Calu3 (cell line): ENCODE measurements around the gene RAPGEF1. TPM values are rescaled to one million over a fixed set of nuclear protein-coding genes. Genes with fewer than 3 reads are reported as not detected.

Experiments used
- BruUV-seq: library from RNA; stranded (reverse); fragments of 400-500 nt; replicated peaks from 2 replicates; lab custom pipeline; 2021; lab: Mats Ljungman, UMichigan
- CTCF ChIA-PET: fragments of 300-600 bp; sonication (Branson Sonifier 250); formaldehyde crosslinking; loops from one replicate; lab custom pipeline; 2022; ENCODE audit warnings: antibody characterized with exemption; lab: Charles Lee
- DNase-seq: peaks from one replicate; pipeline ENCODE4 v3.0.0; 2022
- H3K27ac Mint-ChIP-seq: one replicate; pipeline ENCODE4 v1.8.0; 2022; ENCODE audit warnings: mixed read lengths; ENCODE audit not compliant: unreplicated experiment
- H3K27me3 Mint-ChIP-seq: one replicate; pipeline ENCODE4 v1.8.0; 2022; ENCODE audit warnings: mixed read lengths; ENCODE audit not compliant: unreplicated experiment
- H3K36me3 Mint-ChIP-seq: one replicate; pipeline ENCODE4 v1.8.0; 2022; ENCODE audit warnings: mild to moderate bottlenecking, moderate library complexity, mixed read lengths; ENCODE audit not compliant: insufficient read depth, unreplicated experiment
- H3K4me1 Mint-ChIP-seq: one replicate; pipeline ENCODE4 v1.8.0; 2022; ENCODE audit warnings: mild to moderate bottlenecking, low read depth, mixed read lengths; ENCODE audit not compliant: unreplicated experiment
- H3K4me3 Mint-ChIP-seq: one replicate; pipeline ENCODE4 v1.8.0; 2022; ENCODE audit warnings: mild to moderate bottlenecking, low read depth, moderate library complexity, mixed read lengths; ENCODE audit not compliant: unreplicated experiment
- H3K9me3 Mint-ChIP-seq: one replicate; pipeline ENCODE4 v1.8.0; 2022; ENCODE audit warnings: low read depth, mixed read lengths; ENCODE audit not compliant: unreplicated experiment
- intact Hi-C: fragments of 100-400 bp; cut with micrococcal nuclease; formaldehyde crosslinking; loops from one replicate; pipeline ENCODE4 v1.10.0; 2022; ENCODE audit not compliant: unreplicated experiment
- total RNA-seq: library from RNA; stranded (reverse); gene quantifications from 2 replicates; pipeline ENCODE4 v1.2.3, GENCODE V29; 2022
- TF ChIP-seq, protein P1 (sequence below): fragments of 200-600 bp; IDR thresholded peaks from one replicate; pipeline ENCODE4 v1.8.0; 2022; ENCODE audit warnings: antibody characterized with exemption; ENCODE audit not compliant: unreplicated experiment

Gene RAPGEF1
- total RNA-seq, 1 experiment from 2014 or later, result 32.5 TPM

DNA sequence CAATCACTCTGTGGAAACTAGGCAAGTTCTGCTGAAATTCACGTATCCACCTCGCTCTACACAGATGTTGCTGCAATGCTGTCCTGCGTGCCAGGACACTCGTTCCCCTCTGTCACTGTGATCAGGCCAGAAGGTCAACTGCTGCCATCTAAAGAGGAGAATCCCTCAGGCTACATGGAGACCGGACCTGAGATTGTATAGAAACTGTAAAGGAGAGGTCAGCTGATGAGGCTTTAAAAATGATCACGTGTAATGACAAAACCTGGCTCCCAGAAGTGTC, 114.4 kb downstream of the RAPGEF1 start:
- Mint-ChIP-seq H3K36me3 (peaks cover 11% of the 10 kb centered on the region), H3K27me3 (no peaks in the 10 kb centered on the region), H3K4me1 (no peaks in the 10 kb centered on the region), H3K27ac (no peak overlapping the region), H3K9me3 (no peaks in the 10 kb centered on the region), H3K4me3 (no peak overlapping the region)
- TF ChIP-seq, protein P1, sequence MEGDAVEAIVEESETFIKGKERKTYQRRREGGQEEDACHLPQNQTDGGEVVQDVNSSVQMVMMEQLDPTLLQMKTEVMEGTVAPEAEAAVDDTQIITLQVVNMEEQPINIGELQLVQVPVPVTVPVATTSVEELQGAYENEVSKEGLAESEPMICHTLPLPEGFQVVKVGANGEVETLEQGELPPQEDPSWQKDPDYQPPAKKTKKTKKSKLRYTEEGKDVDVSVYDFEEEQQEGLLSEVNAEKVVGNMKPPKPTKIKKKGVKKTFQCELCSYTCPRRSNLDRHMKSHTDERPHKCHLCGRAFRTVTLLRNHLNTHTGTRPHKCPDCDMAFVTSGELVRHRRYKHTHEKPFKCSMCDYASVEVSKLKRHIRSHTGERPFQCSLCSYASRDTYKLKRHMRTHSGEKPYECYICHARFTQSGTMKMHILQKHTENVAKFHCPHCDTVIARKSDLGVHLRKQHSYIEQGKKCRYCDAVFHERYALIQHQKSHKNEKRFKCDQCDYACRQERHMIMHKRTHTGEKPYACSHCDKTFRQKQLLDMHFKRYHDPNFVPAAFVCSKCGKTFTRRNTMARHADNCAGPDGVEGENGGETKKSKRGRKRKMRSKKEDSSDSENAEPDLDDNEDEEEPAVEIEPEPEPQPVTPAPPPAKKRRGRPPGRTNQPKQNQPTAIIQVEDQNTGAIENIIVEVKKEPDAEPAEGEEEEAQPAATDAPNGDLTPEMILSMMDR, result no peak
- no peak for DNase-seq
- CTCF ChIA-PET, result no interaction called here
- BruUV-seq, result no TSS peak
- intact Hi-C loops, result no loop called here

DNA sequence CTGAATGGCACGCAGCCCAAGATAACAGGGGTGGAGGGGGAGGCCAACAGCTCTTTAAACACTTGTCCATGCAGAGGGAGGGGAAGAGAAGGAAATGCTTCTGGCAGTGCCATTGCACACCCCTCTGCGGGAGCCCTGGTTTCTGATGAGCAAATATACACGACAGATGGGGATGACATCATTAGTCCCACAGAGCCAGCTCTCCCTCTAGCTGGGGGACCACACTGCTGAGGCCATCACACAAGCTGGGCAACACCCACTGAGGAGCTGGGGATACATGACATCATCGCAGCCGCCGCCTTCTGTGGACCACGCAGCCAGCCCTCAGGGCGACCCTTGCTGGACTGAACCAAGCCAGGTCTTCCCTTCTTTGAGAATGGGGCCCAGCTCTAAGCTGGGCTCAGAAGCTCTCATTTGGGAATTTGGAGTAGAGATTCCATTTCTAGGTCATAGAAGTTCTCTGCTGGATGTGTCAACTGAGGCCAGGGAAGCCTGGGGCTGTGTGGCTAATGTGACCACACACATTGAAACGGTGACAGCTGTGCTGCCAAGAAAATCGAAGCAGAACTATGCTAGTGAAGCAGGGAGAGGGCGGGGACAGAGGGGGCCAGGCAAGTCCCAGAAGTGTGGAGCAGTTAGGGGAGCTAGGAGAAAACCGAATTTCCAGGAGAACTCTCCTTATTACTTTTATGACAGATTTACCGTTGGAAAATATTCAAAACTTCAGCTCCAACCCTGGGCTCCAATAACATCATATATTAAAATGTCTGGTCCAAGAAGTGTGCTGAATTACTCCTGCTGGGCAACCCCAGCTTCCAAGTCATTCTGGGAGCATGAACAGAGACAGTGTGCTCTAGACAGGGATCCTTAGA, 115.0 kb downstream of the RAPGEF1 start:
- Mint-ChIP-seq H3K27me3 (no peaks in the 10 kb centered on the region), H3K4me1 (no peaks in the 10 kb centered on the region), H3K36me3 (peaks cover 11% of the 10 kb centered on the region), H3K27ac (no peak overlapping the region), H3K9me3 (no peaks in the 10 kb centered on the region), H3K4me3 (no peak overlapping the region)
- intact Hi-C loops, result no loop called here
- CTCF ChIA-PET, result no interaction called here
- no TSS peak for BruUV-seq
- DNase-seq, result no peak
- TF ChIP-seq, protein P1, result no peak

DNA sequence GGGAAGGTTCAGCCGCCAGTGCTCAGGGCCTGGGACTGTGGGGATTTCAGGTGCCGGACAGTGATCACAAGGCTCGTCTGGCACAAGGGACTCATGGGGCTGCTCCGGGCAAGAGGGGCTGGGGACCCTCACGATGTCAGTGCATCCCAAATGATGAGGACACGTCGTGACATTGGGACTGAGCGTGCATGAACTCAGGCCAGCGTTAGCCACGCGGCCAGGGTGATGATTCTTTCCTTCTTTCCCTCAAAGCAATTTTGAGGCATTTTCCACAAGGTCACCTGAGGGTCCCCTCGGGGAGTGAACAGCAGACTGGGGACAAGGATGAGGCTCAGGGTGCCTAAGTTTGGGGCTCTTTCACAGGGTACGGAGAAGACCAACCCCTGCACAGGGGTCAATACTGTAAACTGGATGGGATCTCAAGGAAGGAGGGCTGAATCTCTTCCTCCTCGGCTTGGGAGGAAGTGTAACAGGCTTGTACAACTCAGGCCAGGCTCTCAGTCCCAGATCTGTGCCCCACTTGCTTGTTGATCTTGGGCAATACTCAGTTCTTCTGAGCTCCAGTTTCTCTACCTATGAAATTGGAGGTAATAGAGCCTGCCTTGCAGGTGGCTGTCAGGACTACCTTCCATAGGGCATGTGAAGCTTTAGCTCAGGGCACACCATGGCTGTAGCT, 116.1 kb downstream of the RAPGEF1 start:
- Mint-ChIP-seq H3K27me3 (no peaks in the 10 kb centered on the region), H3K36me3 (peaks cover 7% of the 10 kb centered on the region), H3K27ac (no peak overlapping the region), H3K4me1 (peaks cover under 1% of the 10 kb centered on the region), H3K9me3 (no peaks in the 10 kb centered on the region), H3K4me3 (no peak overlapping the region)
- TF ChIP-seq, protein P1, result no peak
- no peak for DNase-seq
- intact Hi-C loops, result no loop called here
- no TSS peak for BruUV-seq
- CTCF ChIA-PET, result no interaction called here

DNA sequence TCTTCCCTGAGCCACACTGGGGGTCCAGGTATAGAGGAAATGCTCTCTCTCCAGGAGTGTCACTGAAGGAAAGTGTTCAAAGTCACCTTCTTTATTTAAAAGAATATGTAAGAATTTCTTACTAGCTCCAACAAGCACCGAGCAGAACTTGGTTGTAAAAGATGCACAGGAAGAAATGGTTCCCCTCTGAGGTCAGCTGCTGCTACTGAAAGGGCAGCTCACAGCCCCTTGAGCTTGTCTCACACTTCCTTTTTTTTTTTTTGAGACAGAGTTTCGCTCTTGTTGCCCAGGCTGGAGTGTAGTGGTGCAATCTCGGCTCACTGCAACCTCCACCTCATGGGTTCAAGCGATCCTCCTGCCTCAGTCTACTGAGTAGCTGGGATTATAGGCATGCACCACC, 117.4 kb downstream of the RAPGEF1 start:
- DNase-seq, result no peak
- TF ChIP-seq, protein P1, result no peak
- BruUV-seq, result no TSS peak
- intact Hi-C loops, result no loop called here
- Mint-ChIP-seq H3K4me3 (no peak overlapping the region), H3K36me3 (peaks cover 11% of the 10 kb centered on the region), H3K27me3 (no peaks in the 10 kb centered on the region), H3K4me1 (peaks cover 10% of the 10 kb centered on the region), H3K27ac (no peak overlapping the region), H3K9me3 (no peaks in the 10 kb centered on the region)
- CTCF ChIA-PET, result no interaction called here
